SK-N-SH (cell line): ENCODE results near the gene NR0B2. TPM values are rescaled to one million over a fixed set of nuclear protein-coding genes. Genes with fewer than 3 reads are reported as not detected.

Experiments used
- CTCF ChIA-PET: fragments of 300-600, 350-600 bp; formaldehyde crosslinking; extraction: SDS; loops from one replicate; lab custom pipeline; 2021; lab: Yijun Ruan, JAX
- POLR2A ChIA-PET: fragments of 350-600 bp; sonication (Branson Sonifier 250); formaldehyde crosslinking; extraction: SDS; loops from one replicate; lab custom pipeline; 2020; ENCODE audit warnings: antibody characterized with exemption, inconsistent platforms; lab: Yijun Ruan, JAX
- DNase-seq: peaks from one replicate; pipeline ENCODE4 v3.0.0; 2012
- H2AFZ ChIP-seq: fragments of 200-600 bp; sonication (generic); 2 replicates; pipeline ENCODE4 v1.8.1; 2016; ENCODE audit warnings: antibody characterized with exemption, mild to moderate bottlenecking, low read depth
- H3F3A ChIP-seq: fragments of 200-600 bp; sonication (generic); replicated peaks from 2 replicates; pipeline ENCODE3; 2016; ENCODE audit warnings: antibody characterized with exemption, mild to moderate bottlenecking; ENCODE audit not compliant: insufficient read depth
- H3K27ac ChIP-seq, 2 experiments: fragments of 200-500 bp in 1 of 2; fragments of 200-600 bp in 1 of 2; sonication (Bioruptor generic) in 1 of 2; sonication (generic), shearing (Covaris generic) in 1 of 2; 2 replicates each; pipeline versions ENCODE4 v1.5.1 to v1.6.1; 2014 to 2016; ENCODE audit warnings: low read depth in 2 of 2, inconsistent platforms in 1 of 2, low read length in 1 of 2, mild to moderate bottlenecking in 1 of 2, mixed read lengths in 1 of 2
- H3K27me3 ChIP-seq: fragments of 200-600 bp; sonication (generic), shearing (Covaris generic); 2 replicates; pipeline ENCODE4 v1.6.1; 2016; ENCODE audit warnings: mixed run types; ENCODE audit not compliant: insufficient read depth
- H3K36me3 ChIP-seq, 2 experiments: fragments of 200-500 bp in 1 of 2; fragments of 200-600 bp in 1 of 2; sonication (Bioruptor generic) in 1 of 2; sonication (generic) in 1 of 2; replicated peaks in 1 of 2; 2 replicates each; pipeline versions ENCODE3 to v1.5.1; 2014 to 2016; ENCODE audit warnings: low read length in 1 of 2, mild to moderate bottlenecking in 1 of 2; ENCODE audit not compliant: insufficient read depth in 2 of 2, control insufficient read depth in 1 of 2
- H3K4me1 ChIP-seq, 2 experiments: fragments of 200-500 bp in 1 of 2; fragments of 200-600 bp in 1 of 2; sonication (Bioruptor generic) in 1 of 2; sonication (generic), shearing (Covaris generic) in 1 of 2; 2 replicates each; pipeline versions ENCODE4 v1.5.1 to v1.6.1; 2014 to 2016; ENCODE audit warnings: low read depth in 1 of 2, low read length in 1 of 2, mixed run types in 1 of 2; ENCODE audit not compliant: insufficient read depth in 2 of 2, control insufficient read depth in 1 of 2
- H3K4me2 ChIP-seq: fragments of 200-600 bp; sonication (generic), shearing (Covaris generic); 2 replicates; pipeline ENCODE4 v1.6.1; 2017; ENCODE audit warnings: mixed run types
- H3K4me3 ChIP-seq, 2 experiments: fragments of 200-500 bp in 1 of 2; fragments of 200-600 bp in 1 of 2; sonication (Bioruptor generic) in 1 of 2; sonication (generic), shearing (Covaris generic) in 1 of 2; 2 replicates each; pipeline versions ENCODE4 v1.5.1 to v1.8.1; 2014 to 2016; ENCODE audit warnings: low read depth in 2 of 2, inconsistent platforms in 1 of 2, low read length in 1 of 2, mild to moderate bottlenecking in 1 of 2, mixed read lengths in 1 of 2, moderate library complexity in 1 of 2
- H3K79me2 ChIP-seq: fragments of 200-600 bp; sonication (generic); 2 replicates; pipeline ENCODE4 v1.8.1; 2017; ENCODE audit warnings: mild to moderate bottlenecking; ENCODE audit not compliant: insufficient read depth
- H3K9ac ChIP-seq: fragments of 200-600 bp; sonication (generic); 2 replicates; pipeline ENCODE4 v1.6.1; 2017; ENCODE audit warnings: mixed run types
- H3K9me2 ChIP-seq: fragments of 200-600 bp; sonication (generic); 2 replicates; pipeline ENCODE4 v1.6.1; 2017; ENCODE audit warnings: mixed run types
- H3K9me3 ChIP-seq: fragments of 200-600 bp; sonication (generic); 2 replicates; pipeline ENCODE4 v1.6.1; 2017; ENCODE audit warnings: mixed run types, mild to moderate bottlenecking, moderate library complexity
- H4K20me1 ChIP-seq: fragments of 200-600 bp; sonication (generic); 2 replicates; pipeline ENCODE4 v1.6.1; 2017; ENCODE audit warnings: mild to moderate bottlenecking, mixed run types; ENCODE audit not compliant: insufficient read depth
- CHD2 ChIP-seq: fragments of 150-350 bp; IDR thresholded peaks from 2 replicates; pipeline ENCODE4 v1.6.1; 2018; ENCODE audit warnings: low read length; ENCODE audit not compliant: partially characterized antibody
- ELF1 ChIP-seq: IDR thresholded peaks from 2 replicates; pipeline ENCODE4 v1.4.0; 2012
- EP300 ChIP-seq, 2 experiments: IDR thresholded peaks; 2 replicates each; pipeline versions ENCODE4 v1.4.0 to v1.6.1; 2012; ENCODE audit warnings: borderline replicate concordance in 1 of 2, low read depth in 1 of 2, low read length in 1 of 2
- FOSL2 ChIP-seq: IDR thresholded peaks from 2 replicates; pipeline ENCODE4 v1.4.0; 2012; ENCODE audit warnings: low read depth, mild to moderate bottlenecking, moderate library complexity, borderline replicate concordance
- FOXM1 ChIP-seq: IDR thresholded peaks from 2 replicates; pipeline ENCODE4 v1.4.0; 2012; ENCODE audit warnings: low read depth, mild to moderate bottlenecking
- IRF3 ChIP-seq: fragments of 150-350 bp; IDR thresholded peaks from 2 replicates; pipeline ENCODE4 v1.6.1; 2016; ENCODE audit warnings: mild to moderate bottlenecking, low read depth, low read length
- JUND ChIP-seq: IDR thresholded peaks from 2 replicates; pipeline ENCODE4 v1.4.0; 2012
- NFIC ChIP-seq: IDR thresholded peaks from 2 replicates; pipeline ENCODE4 v1.4.0; 2012; ENCODE audit warnings: borderline replicate concordance
- NRF1 ChIP-seq: IDR thresholded peaks from 2 replicates; pipeline ENCODE4 v1.6.1; 2012; ENCODE audit warnings: low read depth, mild to moderate bottlenecking, low read length
- REST ChIP-seq: IDR thresholded peaks from 2 replicates; pipeline ENCODE4 v1.6.1; 2012; ENCODE audit warnings: mild to moderate bottlenecking, low read depth, low read length, moderate library complexity
- RXRA ChIP-seq: IDR thresholded peaks from 2 replicates; pipeline ENCODE4 v1.4.0; 2012; ENCODE audit warnings: low read depth, mild to moderate bottlenecking, borderline replicate concordance
- SIN3A ChIP-seq: IDR thresholded peaks from 2 replicates; pipeline ENCODE4 v1.6.1; 2012; ENCODE audit warnings: low read depth, mild to moderate bottlenecking, low read length, moderate library complexity, borderline replicate concordance
- SMC3 ChIP-seq: IDR thresholded peaks from 2 replicates; pipeline ENCODE4 v1.6.1; 2012; ENCODE audit warnings: low read depth, low read length, improper control_type of control experiment
- YY1 ChIP-seq: IDR thresholded peaks from 2 replicates; pipeline ENCODE4 v1.4.0; 2012; ENCODE audit warnings: low read depth, mild to moderate bottlenecking
- WGBS: methylation state at CpG from one replicate; pipeline ENCODE4 v1.1.6; 2017; ENCODE audit warnings: low lambda C conversion rate; 5-methylcytosine and 5-hydroxymethylcytosine counted together
- polyA plus RNA-seq, 3 experiments: library from polyadenylated mRNA; depleted of rRNA; stranded (reverse); fragments of >200 nt; gene quantifications; 2 replicates each; pipeline ENCODE4 v1.2.3, GENCODE V29; 2012

Gene NR0B2
- polyA plus RNA-seq, 1 of the 3 experiments (the other 2 are of a cell fraction) = not detected

GRCh38 chr1:26907071-26907917 is 6.5 kb downstream of the NR0B2 start:
- H3K79me2 ChIP-seq = no peaks in the 10 kb centered on the region
- H4K20me1 ChIP-seq = no peaks in the 10 kb centered on the region
- H3K27me3 ChIP-seq = no peaks in the 10 kb centered on the region
- H3K9ac ChIP-seq = no peak overlapping the region
- ChIA-PET POLR2A (interaction anchor here (0.5 kb wide), 1 partner anchor 78 kb away, joined by 3 read pairs; no protein-coding TSS in a partner anchor), CTCF (interaction anchor here (0.9 kb wide), 1 partner anchor 20 kb away, joined by 3 read pairs; no protein-coding TSS in a partner anchor)
- H3K4me2 ChIP-seq = no peak overlapping the region
- H3K4me1 ChIP-seq = no peaks in the 10 kb centered on the region
- DNase-seq = no peak
- TF ChIP-seq IRF3 = no peak
- no peak for TF ChIP-seq FOXM1
- TF ChIP-seq JUND = no peak
- TF ChIP-seq REST = no peak
- peak; percentile 55; the same call in 1 of the 2 replicates for TF ChIP-seq FOSL2
- peak; percentile 56 for TF ChIP-seq NFIC
- no peak for TF ChIP-seq RXRA
- TF ChIP-seq CHD2 = no peak
- H3K9me3 ChIP-seq = no peaks in the 10 kb centered on the region
- no peak overlapping the region for H2AFZ ChIP-seq
- H3K4me3 ChIP-seq = no peak overlapping the region
- no peaks in the 10 kb centered on the region for H3F3A ChIP-seq
- no peaks in the 10 kb centered on the region for H3K36me3 ChIP-seq
- H3K27ac ChIP-seq = no peak overlapping the region
- H3K9me2 ChIP-seq = no peaks in the 10 kb centered on the region
- WGBS = 24% methylated on average over 5 of the region's 6 CpGs

- CTCF ChIA-PET = interaction anchor here (0.6 to 2.3 kb wide), 6 partner anchors 12 to 97 kb away, joined by 3 to 7 read pairs (median 3); partner anchors contain the start of genes GPN2 and ZDHHC18
- H3K79me2 ChIP-seq = peaks cover 28% of the 10 kb centered on the region
- peak overlapping the region; percentile 84 to 97 for H3K4me3 ChIP-seq
- H3K27me3 ChIP-seq = no peaks in the 10 kb centered on the region
- no peak for TF ChIP-seq JUND
- TF ChIP-seq SIN3A = no peak
- TF ChIP-seq YY1 = no peak
- TF ChIP-seq EP300 (IDR thresholded peaks at IDR 0.05; ENCODE audit: borderline replicate concordance in 1 of 2, low read depth in 1 of 2, low read length in 1 of 2) = no peak
- TF ChIP-seq ELF1 = no peak
- no peak for TF ChIP-seq SMC3
- no peak for TF ChIP-seq NRF1
- H3K9ac ChIP-seq = peak overlapping the region; percentile 93
- H4K20me1 ChIP-seq = no peaks in the 10 kb centered on the region
- H3K27ac ChIP-seq = peak overlapping the region; percentile 68 to 80; a peak in 3 of 4 replicates
- peak overlapping the region; percentile 92 for H3K4me2 ChIP-seq
- H3K9me2 ChIP-seq = no peaks in the 10 kb centered on the region
- peak overlapping the region; percentile 100 for H2AFZ ChIP-seq
- no peaks in the 10 kb centered on the region for H3F3A ChIP-seq
- no peak for DNase-seq
- POLR2A ChIA-PET = interaction anchor here (0.6 to 1.8 kb wide), 6 partner anchors 10 to 401 kb away, joined by 3 to 17 read pairs (median 6); partner anchors contain the start of genes GPN2 and NUDC
- H3K36me3 ChIP-seq = peaks cover 9 to 10% of the 10 kb centered on the region in 2 experiments
- H3K4me1 ChIP-seq = peaks cover 4 to 9% of the 10 kb centered on the region in 2 experiments; a peak in 3 of 4 replicates
- 64% methylated on average over 18 of the region's 18 CpGs for WGBS
- no peaks in the 10 kb centered on the region for H3K9me3 ChIP-seq
These were observed 12.8 kb downstream of the NR0B2 start for GRCh38 chr1:26900815-26901511.
